ENCODE results near the gene BTBD9.

BTBD9 gene

GRCh38 chr6:38593998-38594665 lies 45.6 kb downstream of the BTBD9 start:
- DNase-seq (ENCODE audit: low read depth): no peak

DNA sequence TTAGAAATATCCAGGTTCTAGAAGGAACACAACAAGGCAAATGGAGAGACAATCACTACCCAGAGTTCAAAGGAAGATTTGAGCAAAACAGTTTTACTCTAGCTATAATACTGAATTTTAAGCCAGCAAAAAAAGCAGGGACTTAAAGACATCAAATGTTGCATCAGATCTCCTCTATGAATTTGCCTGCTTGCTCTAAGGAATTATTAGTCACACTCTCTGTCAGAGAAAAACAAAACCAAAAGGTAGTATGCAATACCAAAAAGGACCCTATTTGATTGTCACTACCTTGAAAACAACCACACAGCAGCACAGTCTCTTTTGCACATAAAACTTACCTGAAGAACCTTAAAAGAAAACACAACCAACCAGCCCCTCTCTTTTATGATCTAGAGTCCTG lies 46.3 kb downstream of the BTBD9 start:
- DNase-seq (ENCODE audit: low read depth): no peak

GRCh38 chr6:38591439-38591838 lies 48.3 kb downstream of the BTBD9 start:
- DNase-seq (ENCODE audit: low read depth): no peak

- no peak for DNase-seq (ENCODE audit: low read depth)
Measured at GRCh38 chr6:38589367-38589720, 50.4 kb downstream of the BTBD9 start.

DNA sequence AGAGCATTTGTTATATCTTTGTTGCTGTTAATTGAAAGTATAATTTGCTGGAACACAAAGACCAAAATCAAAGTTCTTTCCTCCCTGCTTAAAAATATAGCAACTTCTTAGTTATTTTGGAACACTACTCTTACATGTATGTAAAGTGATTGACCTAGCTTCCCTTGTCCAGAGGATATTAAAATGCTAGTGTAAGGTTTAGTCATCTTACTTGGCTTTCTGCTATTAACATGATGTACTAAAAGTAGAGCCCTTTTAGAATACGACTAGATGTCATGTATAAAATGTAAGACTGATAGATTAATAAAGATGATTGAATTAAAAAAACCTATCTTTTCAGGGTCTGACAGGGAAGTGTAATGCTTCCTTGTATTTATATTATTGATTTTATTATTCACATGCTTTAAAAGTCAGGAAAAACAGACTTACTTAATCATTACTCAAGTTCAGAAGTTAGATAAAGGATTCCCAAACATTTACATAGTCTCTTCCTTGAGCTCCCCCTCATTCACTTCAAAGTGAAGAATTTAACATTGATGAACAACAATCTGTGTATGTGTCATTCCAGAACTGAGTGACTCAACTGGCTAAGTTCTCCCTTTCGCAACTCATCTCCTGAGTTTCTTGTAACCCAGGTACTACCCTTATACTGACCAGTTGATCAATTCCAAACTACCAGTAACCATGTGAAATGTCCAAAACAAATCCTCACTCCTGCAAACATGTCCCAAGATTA lies 50.9 kb downstream of the BTBD9 start:
- no peak for DNase-seq (ENCODE audit: low read depth)

- DNase-seq (ENCODE audit: low read depth): no peak
Measured at GRCh38 chr6:38587766-38588362, 51.9 kb downstream of the BTBD9 start.

DNA sequence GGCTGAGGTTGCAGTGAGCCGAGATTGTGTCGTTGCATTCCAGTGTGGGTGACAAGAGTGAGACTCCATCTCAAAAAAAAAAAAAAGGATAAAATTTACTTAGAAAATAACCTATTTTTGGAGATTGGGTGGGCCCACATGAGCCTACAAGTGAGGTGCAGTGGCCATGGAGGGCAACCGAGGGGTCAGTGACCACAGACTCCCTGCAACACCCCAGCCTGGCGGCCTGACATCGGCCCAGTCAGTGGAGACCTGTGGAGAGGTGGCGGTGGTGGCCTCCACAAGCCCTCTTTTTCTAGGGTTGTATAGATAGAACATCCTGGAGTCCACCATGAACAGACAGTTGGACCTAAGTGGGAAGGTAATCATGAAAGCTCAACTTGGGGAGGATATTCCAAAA lies 52.7 kb downstream of the BTBD9 start:
- no peak for DNase-seq (ENCODE audit: low read depth)

DNA sequence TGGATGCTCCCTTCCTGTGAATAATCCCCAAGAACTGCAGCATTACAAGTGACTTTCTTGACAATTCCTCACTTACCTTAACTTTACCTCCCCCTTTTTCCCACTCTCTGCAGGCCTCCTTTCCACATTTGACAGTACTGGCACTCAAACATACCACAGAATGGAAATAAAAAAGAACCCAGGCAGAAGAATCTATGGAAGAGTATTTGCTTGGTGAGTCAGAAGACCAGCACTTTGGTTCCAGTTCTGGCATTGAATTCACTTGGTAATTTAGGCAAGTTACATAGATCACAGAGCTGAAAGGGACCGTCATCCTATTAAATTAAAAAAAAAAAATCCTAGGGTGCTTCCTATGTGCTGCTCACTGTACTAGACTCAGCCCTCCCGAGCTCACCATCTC lies 55.0 kb downstream of the BTBD9 start:
- DNase-seq (ENCODE audit: low read depth): no peak

DNA sequence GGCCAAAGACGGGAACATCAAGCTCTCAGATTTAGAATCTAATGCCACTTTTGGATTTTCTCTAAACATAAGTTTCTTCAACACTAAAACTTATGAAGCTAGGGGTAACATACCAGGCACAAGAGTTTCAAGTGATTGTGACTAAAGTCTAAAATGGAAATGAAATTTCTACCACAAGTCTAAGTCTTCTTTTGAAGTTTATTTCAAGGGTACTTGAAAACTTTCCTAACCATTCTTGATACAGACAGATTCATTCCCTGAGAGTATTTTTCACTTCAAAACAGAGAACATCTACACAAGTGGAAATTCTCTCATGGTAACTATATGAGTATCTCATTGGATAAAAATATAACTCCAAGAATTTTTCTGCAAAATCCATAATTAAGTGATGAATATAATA lies 56.2 kb downstream of the BTBD9 start:
- DNase-seq (ENCODE audit: low read depth): no peak

DNA sequence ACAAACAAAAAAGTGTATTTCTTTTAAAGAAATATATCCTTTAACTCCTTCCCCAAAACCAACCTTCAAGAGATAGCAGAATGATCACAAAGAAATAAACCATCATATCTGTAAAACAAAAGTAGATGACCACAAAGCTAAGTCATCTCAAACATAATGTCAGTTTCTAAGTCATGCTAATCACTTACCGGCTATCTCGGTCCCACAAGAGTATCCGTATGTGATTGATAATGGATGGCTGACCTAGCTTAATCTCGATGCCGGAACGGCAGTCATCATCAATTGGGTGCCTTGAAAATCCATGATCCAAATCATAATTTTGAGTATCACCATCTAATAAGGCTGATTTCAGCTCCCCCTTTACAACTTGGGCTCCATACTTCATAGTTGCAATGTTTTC lies 59.7 kb downstream of the BTBD9 start:
- DNase-seq (ENCODE audit: low read depth): no peak

DNA sequence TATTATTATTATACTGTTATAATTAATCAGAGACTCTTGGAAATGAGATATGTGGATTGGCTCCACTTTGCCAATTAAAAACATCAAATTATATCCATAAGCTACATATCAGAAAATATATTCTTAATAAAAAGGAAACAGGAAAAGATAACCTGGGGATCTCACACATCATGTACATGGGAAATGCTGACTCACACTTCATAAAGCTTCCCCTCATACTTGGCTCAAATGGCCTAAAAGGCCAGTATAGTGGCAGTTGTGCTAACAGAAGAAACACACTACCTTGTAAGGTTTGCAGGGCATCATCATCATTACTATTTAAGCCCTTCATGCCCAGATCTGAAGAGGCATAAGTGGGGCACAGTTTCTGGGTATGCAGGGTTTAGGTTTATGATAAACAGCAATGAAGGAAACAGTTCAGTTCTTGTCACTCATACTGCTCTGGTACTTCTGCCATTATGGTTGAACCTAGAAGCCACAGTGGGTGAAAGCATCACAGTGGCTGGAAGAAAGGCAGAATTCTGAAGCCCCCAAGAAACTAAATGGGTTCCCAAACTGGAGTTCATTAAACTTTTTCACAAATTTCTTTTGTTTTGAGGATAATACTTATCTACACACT lies 60.6 kb downstream of the BTBD9 start:
- no peak for DNase-seq (ENCODE audit: low read depth)

DNA sequence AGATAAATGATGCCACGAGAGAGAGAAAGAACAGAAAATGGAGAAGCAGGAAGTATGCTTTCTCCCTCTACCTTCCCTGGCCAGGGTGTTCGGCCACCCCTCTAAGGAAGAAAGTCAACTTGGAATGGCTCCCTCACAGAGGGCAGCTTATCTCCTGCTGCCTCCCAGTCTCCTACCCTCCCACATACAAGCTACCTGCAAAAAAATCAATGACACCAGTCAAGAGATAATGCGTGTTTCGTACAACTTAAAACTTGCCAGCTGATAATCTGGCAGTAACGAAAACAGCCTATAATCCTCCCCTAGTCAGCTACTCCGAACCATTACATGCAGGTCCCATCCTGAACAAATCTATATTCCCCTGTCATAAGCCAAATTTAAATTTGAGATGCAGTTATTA lies 61.7 kb downstream of the BTBD9 start:
- DNase-seq (ENCODE audit: low read depth): no peak

DNA sequence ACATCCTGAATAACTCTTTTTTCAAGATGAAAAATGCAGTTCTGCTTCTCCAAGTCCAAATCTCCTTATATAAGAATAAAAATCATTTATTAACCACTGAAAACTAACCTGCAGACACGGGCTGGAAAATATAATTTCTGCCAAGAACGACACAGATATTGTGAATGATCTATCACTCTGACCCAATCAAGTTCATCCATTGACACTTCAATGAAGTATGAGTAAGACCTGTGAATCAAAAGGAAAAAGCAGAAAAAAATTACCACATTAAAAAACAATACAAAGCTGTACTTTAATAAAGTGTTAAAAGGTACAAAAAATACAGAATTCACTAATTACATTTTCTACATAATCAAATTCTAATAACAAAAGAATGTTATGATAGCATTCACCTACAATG lies 62.2 kb downstream of the BTBD9 start:
- DNase-seq (ENCODE audit: low read depth): no peak

DNA sequence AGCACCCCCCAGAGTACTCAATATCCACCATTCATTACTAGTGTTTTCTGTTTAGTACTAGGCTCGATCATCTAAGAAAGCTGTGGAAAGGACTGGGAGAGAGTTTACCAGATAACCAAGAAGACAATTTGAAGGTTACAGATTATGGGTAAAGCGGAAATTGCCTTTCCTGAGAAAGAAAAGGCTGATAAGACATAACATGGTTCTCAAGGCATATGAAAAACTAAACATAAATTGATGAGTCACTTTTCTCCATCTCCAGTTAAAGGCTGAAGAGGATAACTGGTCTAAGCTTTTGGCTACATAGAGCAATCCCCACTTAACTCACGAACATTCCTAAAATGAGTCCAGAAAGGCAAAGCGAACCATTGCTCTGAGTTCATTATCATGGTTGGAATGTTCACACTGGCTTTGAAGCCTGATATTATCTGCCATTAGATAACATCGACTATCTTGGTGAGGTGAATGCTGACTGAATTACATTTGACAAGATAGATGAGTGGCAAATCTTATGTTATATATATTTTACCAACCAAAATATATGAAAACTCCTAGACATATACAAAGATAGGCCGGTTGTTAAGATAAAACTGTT lies 65.8 kb downstream of the BTBD9 start:
- DNase-seq (ENCODE audit: low read depth): no peak

DNA sequence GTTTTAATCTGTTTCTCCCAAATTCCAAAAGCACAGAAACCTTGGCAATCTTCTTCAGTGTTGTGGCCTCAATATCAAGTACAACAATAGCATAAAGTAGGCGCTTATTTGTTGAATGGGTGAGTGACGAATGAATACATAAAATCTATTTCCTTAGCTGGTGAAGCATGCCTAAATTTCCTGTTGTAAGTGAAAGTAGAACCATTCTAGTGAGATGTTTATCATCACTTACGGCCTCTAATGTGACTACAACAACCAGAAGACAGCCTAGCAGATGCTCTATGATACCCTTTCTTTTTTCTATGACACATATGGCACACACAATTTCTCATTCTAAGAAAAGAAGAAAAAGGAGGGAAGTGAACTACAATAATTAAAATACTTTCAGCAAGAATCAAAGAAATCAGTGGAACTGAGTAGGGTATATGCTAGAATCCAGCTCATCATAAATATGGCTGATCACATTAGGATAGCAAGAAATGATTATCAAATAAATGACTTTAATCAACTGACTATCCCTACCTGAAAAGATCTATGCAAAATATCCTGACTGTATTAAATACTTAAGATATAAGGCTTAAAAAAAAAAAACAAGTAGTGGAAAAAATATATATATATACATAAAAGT lies 67.4 kb downstream of the BTBD9 start:
- no peak for DNase-seq (ENCODE audit: low read depth)

DNA sequence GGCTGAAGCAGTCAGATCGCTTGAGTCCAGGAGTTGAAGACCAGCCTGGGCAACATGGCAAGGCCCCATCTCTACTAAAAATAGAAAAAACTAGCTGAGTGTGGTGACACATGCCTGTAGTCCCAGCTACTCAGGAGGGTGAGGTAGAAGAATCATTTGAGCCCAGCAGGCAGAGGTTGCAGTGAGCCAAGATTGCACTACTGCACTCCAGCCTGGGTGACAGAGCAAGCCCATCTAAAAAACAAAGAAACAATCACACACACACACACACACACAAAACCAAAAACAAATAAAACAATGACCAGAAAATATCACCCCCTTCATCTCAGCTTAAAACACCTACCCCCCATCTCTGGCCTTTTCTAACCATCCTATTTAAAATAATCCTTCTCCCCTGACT lies 68.0 kb downstream of the BTBD9 start:
- no peak for DNase-seq (ENCODE audit: low read depth)

DNA sequence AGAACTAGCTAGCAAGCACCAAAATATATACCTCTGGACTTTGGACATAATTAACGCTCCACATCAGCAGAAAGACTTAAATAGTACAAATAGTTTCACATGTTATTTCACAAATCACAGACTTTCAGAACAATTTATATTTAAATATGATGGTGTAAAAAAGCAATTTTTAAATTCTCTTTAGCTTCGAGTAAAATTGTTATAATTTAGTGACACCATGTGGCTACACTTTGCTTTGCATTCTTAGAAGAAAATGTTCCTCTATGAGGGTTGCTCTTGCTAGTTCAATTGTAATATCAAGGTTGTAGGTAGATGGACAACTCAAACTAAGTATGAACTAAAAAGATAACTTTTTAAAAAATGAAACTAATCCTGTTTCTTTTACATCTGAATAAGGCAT lies 69.0 kb downstream of the BTBD9 start:
- DNase-seq (ENCODE audit: low read depth): no peak

- no peak for DNase-seq (ENCODE audit: low read depth)
Measured at GRCh38 chr6:38567436-38567835, 72.3 kb downstream of the BTBD9 start.

- DNase-seq (ENCODE audit: low read depth): no peak
Measured at GRCh38 chr6:38566295-38567030, 73.3 kb downstream of the BTBD9 start.

DNA sequence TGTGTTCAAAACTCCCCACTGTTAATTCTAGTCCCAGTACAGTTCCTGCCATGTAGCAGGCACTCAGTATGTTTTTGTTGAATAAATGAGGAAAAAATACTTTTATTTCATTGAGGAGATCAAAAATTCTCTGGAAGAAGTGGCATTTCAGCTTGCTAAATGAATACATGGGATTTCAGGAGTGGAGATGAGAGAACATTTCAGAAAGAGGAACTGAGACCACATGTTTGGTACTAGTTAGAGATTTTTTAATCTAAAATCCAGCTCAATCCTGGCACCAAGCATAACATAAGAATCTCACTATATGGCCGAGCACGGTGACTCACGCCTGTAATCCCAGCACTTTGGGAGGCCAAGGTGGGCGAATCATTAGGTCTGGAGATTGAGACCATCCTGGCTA lies 75.4 kb downstream of the BTBD9 start:
- DNase-seq (ENCODE audit: low read depth): no peak

DNA sequence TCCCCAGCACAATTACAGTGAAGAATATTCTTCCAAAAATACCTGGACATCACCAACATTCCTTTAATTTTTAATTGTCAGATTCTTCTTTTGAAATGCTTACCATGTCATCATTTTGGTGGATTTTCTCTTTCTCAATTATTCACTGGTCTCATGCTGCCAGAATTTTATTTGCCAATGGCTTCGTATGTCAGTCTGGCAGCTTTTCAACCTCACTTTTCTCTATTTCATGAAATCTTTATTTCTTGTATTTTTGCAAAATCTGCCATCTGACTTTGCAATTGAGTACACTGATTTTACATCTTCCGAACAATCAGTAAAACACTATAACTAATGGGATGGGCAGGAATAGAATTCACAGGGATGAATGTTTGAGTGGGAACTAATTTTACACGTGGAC lies 84.1 kb downstream of the BTBD9 start:
- DNase-seq (ENCODE audit: low read depth): no peak

Measured in stimulated activated CD8-positive, alpha-beta memory T cell treated with anti-CD3 and anti-CD28 coated beads, Interleukin-15, amount 100 ng/mL, for 24 hours (primary cell).